Measurements from ENCODE around the gene KCNA3. TPM values are rescaled to one million over a fixed set of nuclear protein-coding genes. Genes with fewer than 3 reads are reported as not detected.

Gene KCNA3
- 3.6 TPM for total RNA-seq

DNA sequence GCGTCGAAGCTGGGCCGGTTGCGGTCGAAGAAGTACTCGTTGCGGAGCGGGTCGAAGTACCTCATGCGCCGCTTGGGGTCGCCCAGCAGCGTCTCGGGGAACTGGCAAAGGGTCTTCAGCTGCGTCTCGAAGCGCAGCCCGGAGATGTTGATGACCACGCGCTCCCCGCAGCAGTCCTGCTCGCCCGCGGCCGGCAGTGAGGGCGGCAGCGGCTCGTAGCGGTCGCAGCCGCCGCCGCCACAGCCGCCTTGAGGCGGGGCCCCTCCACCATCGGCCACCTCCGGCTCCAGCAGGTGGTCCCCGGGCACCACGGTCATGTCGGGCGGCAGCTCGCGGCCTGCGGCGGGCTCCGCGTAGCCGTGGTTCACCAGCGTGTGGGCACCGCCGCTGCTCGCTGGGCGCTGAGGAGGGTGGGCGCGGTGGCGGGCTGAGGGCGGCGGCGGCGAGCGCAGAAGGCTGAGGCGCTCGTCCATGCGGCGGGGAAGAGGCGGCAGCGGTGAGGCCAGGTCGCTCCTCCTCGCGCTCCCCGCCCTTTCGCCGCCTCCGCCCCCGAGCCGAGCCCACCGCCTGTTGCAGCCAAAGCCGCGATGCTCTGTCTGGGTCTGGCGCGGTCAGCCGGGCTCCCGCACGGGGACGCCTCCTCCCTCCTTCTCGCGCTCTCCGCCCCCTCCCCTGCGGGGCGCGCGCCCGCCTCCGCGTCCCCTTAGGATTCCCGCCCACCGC, at the start of gene KCNA3:
Gene KCNA3, minus strand, starts transcription at position 604 of the 723 bp plus-strand sequence. Its CDS starts 131 bp downstream, at position 473.

Other genes starting within 250 kb of the KCNA3 start
- not detected for gene PROK1, start 223.8 kb downstream of the KCNA3 start, total RNA-seq
- gene KCNA10, start 155.8 kb downstream of the KCNA3 start, total RNA-seq, result not detected
- 12.1 TPM for gene KCNA2, start 68.6 kb downstream of the KCNA3 start, total RNA-seq
- gene CD53, start 198.2 kb upstream of the KCNA3 start, total RNA-seq, result 11.1 TPM